Natural killer cell (primary cell): ENCODE measurements around the gene XXYLT1. TPM values are rescaled to one million over a fixed set of nuclear protein-coding genes. Genes with fewer than 3 reads are reported as not detected.
A peak's percentile ranks its signal among the peaks of the same experiment; 100 is the strongest.

Source experiments
- ATAC-seq, 3 donors: fragments of 150-1000 bp in 2 of 3; fragments of 200-7000 bp in 1 of 3; cut with Tn5 transposase; 1 replicate in 1 of 3; 2 replicates in 2 of 3; pipeline ENCODE4 v1.10.0; 2021; ENCODE audit warnings: mild to moderate bottlenecking in 2 of 3, moderate library complexity in 2 of 3
- DNase-seq, 2 donors: peaks; one replicate each; pipeline versions ENCODE4 v3.0.0 to v3.0.0-alpha.2; 2013 to 2021; ENCODE audit warnings: mixed read lengths in 1 of 2
- H3K27ac ChIP-seq: one replicate; pipeline ENCODE4 v1.5.1; 2013; ENCODE audit warnings: mild to moderate bottlenecking, low read length
- H3K27me3 ChIP-seq: one replicate; pipeline ENCODE4 v1.6.1; 2013; ENCODE audit warnings: low read length; ENCODE audit not compliant: control insufficient read depth, insufficient read depth
- H3K36me3 ChIP-seq: one replicate; pipeline ENCODE4 v1.6.1; 2013; ENCODE audit warnings: low read length; ENCODE audit not compliant: control insufficient read depth, insufficient read depth
- H3K4me1 ChIP-seq: one replicate; pipeline ENCODE4 v1.6.1; 2013; ENCODE audit warnings: low read length; ENCODE audit not compliant: control insufficient read depth, insufficient read depth
- H3K4me3 ChIP-seq: one replicate; pipeline ENCODE4 v1.5.1; 2013; ENCODE audit warnings: low read length
- H3K9me3 ChIP-seq: one replicate; pipeline ENCODE4 v1.6.1; 2013; ENCODE audit warnings: low read length; ENCODE audit not compliant: control insufficient read depth, insufficient read depth
- H3K27ac Mint-ChIP-seq, 2 donors: one replicate each; pipeline ENCODE4 v1.8.0; 2022; ENCODE audit warnings: mild to moderate bottlenecking in 2 of 2, mixed read lengths in 2 of 2, moderate library complexity in 1 of 2
- H3K27me3 Mint-ChIP-seq, 2 donors: one replicate each; pipeline ENCODE4 v1.8.0; 2022; ENCODE audit warnings: low read depth in 2 of 2, mixed read lengths in 2 of 2
- H3K36me3 Mint-ChIP-seq: one replicate; pipeline ENCODE4 v1.8.0; 2022; ENCODE audit warnings: mixed read lengths
- H3K4me1 Mint-ChIP-seq, 2 donors: one replicate each; pipeline ENCODE4 v1.8.0; 2022; ENCODE audit warnings: mixed read lengths in 2 of 2
- H3K4me3 Mint-ChIP-seq: one replicate; pipeline ENCODE4 v1.8.0; 2022; ENCODE audit warnings: mild to moderate bottlenecking, moderate library complexity, mixed read lengths
- H3K9me3 Mint-ChIP-seq, 2 donors: one replicate each; pipeline ENCODE4 v1.8.0; 2022; ENCODE audit warnings: mixed read lengths in 2 of 2
- WGBS: methylation state at CpG from one replicate; pipeline ENCODE4 v1.1.7; 2013; ENCODE audit warnings: missing lambda C conversion rate; ENCODE audit not compliant: insufficient coverage; 5-methylcytosine and 5-hydroxymethylcytosine counted together
- intact Hi-C: fragments of 100-400 bp; cut with micrococcal nuclease; formaldehyde crosslinking; loops from one replicate; pipeline ENCODE4 v1.14.2; 2022
- total RNA-seq, 4 donors: library from RNA; stranded (reverse); fragments of 120-200 nt in 1 of 4; gene quantifications; one replicate each; pipeline versions ENCODE4 v1.2.3 to v1.2.4, GENCODE V29; 2013 to 2022
- TF ChIP-seq, protein P1 (sequence below): fragments of 200-600 bp; IDR thresholded peaks from one replicate; pipeline ENCODE4 v1.8.0; 2022; ENCODE audit warnings: antibody characterized with exemption

Gene XXYLT1
- total RNA-seq, 3 donors from 2014 or later (not counting 1 experiment from before 2014, with no cell fraction given) = 8.7 to 13.6 (median 10.2) TPM

DNA sequence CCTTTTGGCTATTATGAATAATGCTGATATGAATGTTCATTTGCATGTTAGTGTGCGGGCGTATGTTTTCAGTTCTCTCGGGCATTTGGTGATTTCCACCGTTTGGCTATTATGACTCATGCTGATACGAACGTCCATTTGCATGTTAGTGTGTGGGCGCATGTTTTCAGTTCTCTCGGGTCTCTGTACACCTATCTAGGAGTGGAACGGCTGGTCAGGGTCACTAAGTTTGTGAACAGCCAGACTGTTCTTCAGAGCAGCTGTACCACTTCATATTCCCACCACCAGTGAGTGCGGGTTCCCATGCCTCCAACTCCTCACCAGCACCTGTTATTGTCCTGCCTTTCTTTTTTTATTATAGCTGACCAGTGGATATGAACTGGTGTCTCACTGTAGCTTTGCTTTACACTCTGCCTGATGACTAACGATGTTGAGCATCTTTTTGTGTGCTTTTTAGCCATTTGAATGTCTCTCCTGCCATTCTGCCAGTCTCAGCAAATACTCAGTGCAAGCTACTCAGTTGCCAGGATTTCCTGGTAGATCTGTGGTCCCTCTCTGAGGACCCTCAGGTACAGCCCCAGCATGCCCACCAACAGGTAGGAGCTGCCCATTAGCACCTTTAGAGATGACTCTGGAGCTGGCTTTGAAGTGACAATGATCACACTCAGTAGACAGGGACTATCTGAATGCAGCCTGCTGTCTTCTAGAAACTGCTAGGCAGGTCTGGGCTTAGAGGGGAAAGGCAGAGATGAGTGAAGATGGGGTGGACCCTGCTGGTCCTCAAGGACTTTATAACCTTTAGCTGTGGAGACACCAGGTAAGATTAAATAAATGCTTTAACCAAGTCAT lies 141.1 kb downstream of the XXYLT1 start:
- Histone ChIP-seq H3K27ac (no peak overlapping the region), H3K4me3 (no peak overlapping the region), H3K36me3 (no peaks in the 10 kb centered on the region), H3K4me1 (peaks cover 15% of the 10 kb centered on the region), H3K27me3 (no peaks in the 10 kb centered on the region), H3K9me3 (no peaks in the 10 kb centered on the region)
- no peak for ATAC-seq
- H3K36me3 Mint-ChIP-seq = no peaks in the 10 kb centered on the region
- 57% methylated on average over 11 of the region's 11 CpGs for WGBS
- intact Hi-C loops = no loop called here
- TF ChIP-seq, protein P1, sequence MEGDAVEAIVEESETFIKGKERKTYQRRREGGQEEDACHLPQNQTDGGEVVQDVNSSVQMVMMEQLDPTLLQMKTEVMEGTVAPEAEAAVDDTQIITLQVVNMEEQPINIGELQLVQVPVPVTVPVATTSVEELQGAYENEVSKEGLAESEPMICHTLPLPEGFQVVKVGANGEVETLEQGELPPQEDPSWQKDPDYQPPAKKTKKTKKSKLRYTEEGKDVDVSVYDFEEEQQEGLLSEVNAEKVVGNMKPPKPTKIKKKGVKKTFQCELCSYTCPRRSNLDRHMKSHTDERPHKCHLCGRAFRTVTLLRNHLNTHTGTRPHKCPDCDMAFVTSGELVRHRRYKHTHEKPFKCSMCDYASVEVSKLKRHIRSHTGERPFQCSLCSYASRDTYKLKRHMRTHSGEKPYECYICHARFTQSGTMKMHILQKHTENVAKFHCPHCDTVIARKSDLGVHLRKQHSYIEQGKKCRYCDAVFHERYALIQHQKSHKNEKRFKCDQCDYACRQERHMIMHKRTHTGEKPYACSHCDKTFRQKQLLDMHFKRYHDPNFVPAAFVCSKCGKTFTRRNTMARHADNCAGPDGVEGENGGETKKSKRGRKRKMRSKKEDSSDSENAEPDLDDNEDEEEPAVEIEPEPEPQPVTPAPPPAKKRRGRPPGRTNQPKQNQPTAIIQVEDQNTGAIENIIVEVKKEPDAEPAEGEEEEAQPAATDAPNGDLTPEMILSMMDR = no peak
- peak in 1 of 2 donors; percentile 54 for DNase-seq
- H3K9me3 Mint-ChIP-seq = no peaks in the 10 kb centered on the region
- no peak overlapping the region for H3K27ac Mint-ChIP-seq
- H3K27me3 Mint-ChIP-seq = no peaks in the 10 kb centered on the region
- H3K4me1 Mint-ChIP-seq = peaks cover 23 to 27% of the 10 kb centered on the region in 2 donors
- no peak overlapping the region for H3K4me3 Mint-ChIP-seq

DNA sequence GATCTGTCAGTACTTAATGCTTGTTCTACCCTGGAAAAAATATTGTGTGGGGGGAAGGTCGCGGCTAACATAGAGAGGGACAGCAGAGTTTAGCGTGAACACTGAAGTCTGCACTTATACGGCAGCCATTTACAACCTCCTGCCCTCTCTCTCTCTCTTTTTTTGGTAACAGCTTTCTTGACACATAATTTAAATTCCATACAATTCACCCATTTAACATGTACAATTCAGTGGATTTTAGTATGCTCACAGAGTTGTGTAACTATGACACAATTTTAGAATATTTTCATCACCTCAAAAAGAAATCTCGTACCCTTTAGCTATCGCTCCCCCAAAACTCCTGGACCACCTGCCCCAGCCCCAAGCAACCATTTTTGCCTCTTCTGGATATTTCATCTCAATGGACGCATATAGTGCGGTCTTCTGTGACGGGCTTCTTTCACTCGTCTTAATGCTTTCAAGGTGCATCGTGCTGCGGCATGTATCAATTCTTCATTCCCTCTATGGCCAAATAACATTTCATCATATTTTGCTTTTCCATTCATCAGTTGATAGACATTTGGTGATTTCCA lies 141.8 kb downstream of the XXYLT1 start:
- 90% methylated on average over 11 of the region's 12 CpGs for WGBS
- Mint-ChIP-seq H3K4me3 (no peak overlapping the region), H3K9me3 (no peaks in the 10 kb centered on the region), H3K27me3 (no peaks in the 10 kb centered on the region), H3K36me3 (no peaks in the 10 kb centered on the region), H3K27ac (no peak overlapping the region), H3K4me1 (peaks cover 23 to 27% of the 10 kb centered on the region in 2 donors)
- Histone ChIP-seq H3K9me3 (no peaks in the 10 kb centered on the region), H3K36me3 (no peaks in the 10 kb centered on the region), H3K27ac (no peak overlapping the region), H3K27me3 (no peaks in the 10 kb centered on the region), H3K4me1 (peaks cover 15% of the 10 kb centered on the region), H3K4me3 (no peak overlapping the region)
- DNase-seq = no peak
- TF ChIP-seq, protein P1 = no peak
- no peak for ATAC-seq
- intact Hi-C loops = no loop called here

DNA sequence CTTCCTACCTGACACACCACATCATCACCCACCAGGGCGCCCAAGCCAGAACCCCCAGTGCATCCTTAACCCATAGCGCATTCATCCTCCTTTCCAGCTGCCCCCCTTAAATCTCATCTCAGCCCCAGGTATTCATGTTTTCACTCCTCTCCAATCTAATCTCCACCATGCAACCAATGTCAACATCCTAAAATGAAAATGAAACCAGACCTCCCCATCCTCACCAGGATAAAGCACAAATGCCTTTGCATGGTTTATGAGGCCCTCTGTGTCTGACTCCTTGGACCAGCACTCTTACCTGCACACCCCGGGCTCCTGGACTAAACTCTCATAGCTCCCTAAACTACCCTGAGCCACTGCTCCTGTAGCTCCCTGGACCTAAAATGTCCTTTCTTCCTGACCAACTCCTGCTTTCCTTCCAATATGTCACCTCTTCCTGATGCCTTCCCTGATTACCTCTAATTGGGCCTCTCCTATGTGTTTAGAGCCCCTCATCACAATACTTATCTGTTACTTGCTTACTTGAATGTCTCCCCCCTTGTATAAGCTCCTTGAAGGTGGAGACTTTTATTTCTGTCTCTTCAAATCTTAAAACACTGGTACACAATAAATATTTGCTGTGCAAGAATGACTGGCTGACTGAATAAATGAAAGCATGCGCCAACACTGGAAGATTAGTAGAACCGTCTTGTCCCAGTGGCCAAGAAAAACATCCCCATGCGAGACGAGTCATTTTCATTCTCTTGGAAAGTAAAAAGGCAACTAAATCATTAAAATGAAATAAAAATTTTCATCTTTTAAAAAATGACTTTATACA lies 142.5 kb downstream of the XXYLT1 start:
- Histone ChIP-seq H3K27me3 (no peaks in the 10 kb centered on the region), H3K27ac (no peak overlapping the region), H3K9me3 (no peaks in the 10 kb centered on the region), H3K4me1 (peaks cover 15% of the 10 kb centered on the region), H3K4me3 (no peak overlapping the region), H3K36me3 (no peaks in the 10 kb centered on the region)
- Mint-ChIP-seq H3K4me3 (no peak overlapping the region), H3K9me3 (no peaks in the 10 kb centered on the region), H3K4me1 (peaks cover 23 to 27% of the 10 kb centered on the region in 2 donors), H3K27me3 (no peaks in the 10 kb centered on the region), H3K36me3 (no peaks in the 10 kb centered on the region), H3K27ac (no peak overlapping the region)
- TF ChIP-seq, protein P1 = no peak
- 93% methylated on average over 7 of the region's 7 CpGs for WGBS
- intact Hi-C loops = no loop called here
- ATAC-seq = no peak
- peak in 1 of 2 donors; percentile 27 for DNase-seq
